ENCODE measurements around the gene UBTD1. TPM values are rescaled to one million over a fixed set of nuclear protein-coding genes. Genes with fewer than 3 reads are reported as not detected.
"Not testable (repeated sequence)": the region's sequence is repeated elsewhere in the genome, so short reads cannot be mapped to it uniquely, and the experiment has no call there.

UBTD1 gene
- total and polyA plus RNA-seq, 12 donors = 1.4 to 24.2 (median 13.4) TPM

GRCh38 chr10:97553575-97554031 lies 54.9 kb downstream of the UBTD1 start:
- Histone ChIP-seq H3K27ac (no peak overlapping the region), H3K4me3 (no peak overlapping the region), H3K9me3 (replicated peaks in 1 of 3) (no peaks in the 10 kb centered on the region), H3K27me3 (no peaks in the 10 kb centered on the region), H3K4me1 (replicated peaks in 1 of 2) (no peaks in the 10 kb centered on the region), H3K36me3 (replicated peaks in 1 of 2) (no peaks in the 10 kb centered on the region)
- intact Hi-C loops (cut with DNase I) = loop anchor here (5.0 kb wide), 1 partner anchor 91 kb away; no protein-coding TSS in a partner anchor
- 17 to 28% (median 21%) methylated on average over 4 to 6 of the region's 6 CpGs for WGBS, 4 donors
- DNase-seq = peak; percentile 67 to 90 (median 76)
- TF ChIP-seq CTCF (IDR thresholded peaks at IDR 0.05) (peak; percentile 40 to 88 (median 84)), POLR2A (IDR thresholded peaks at IDR 0.05) (no peak)

- not testable (repeated sequence) for DNase-seq
Measured at GRCh38 chr10:97554336-97554735, 55.6 kb downstream of the UBTD1 start.

GRCh38 chr10:97555541-97555940 lies 56.8 kb downstream of the UBTD1 start:
- WGBS, 4 donors = 95 to 98% (median 96%) methylated on average over 6 to 8 of the region's 10 CpGs
- intact Hi-C loops (cut with DNase I) = not testable (repeated sequence)

More at GRCh38 chr10:97554336-97554735, 55.6 kb downstream of the UBTD1 start:
- H3K4me1 ChIP-seq (replicated peaks in 1 of 2); H3K9me3 ChIP-seq (replicated peaks in 1 of 3); H3K4me3 ChIP-seq; H3K36me3 ChIP-seq (replicated peaks in 1 of 2); H3K27me3 ChIP-seq; H3K27ac ChIP-seq: not testable (repeated sequence)
- WGBS, 4 donors = 91 to 95% (median 93%) methylated on average over 5 of the region's 5 CpGs
- intact Hi-C loops (cut with DNase I) = loop anchor here (5.0 kb wide), 1 partner anchor 92 kb away; no protein-coding TSS in a partner anchor

GRCh38 chr10:97560731-97561381 lies 62.1 kb downstream of the UBTD1 start:
- H3K9me3 ChIP-seq (replicated peaks in 1 of 3); DNase-seq; H3K4me3 ChIP-seq; H3K4me1 ChIP-seq (replicated peaks in 1 of 2); H3K36me3 ChIP-seq (replicated peaks in 1 of 2); H3K27me3 ChIP-seq; H3K27ac ChIP-seq; intact Hi-C loops (cut with DNase I): not testable (repeated sequence)
- WGBS, 4 donors = 78 to 91% (median 83%) methylated on average over 9 to 17 of the region's 17 CpGs

More at GRCh38 chr10:97555541-97555940, 56.8 kb downstream of the UBTD1 start:
- H3K4me3 ChIP-seq; H3K27ac ChIP-seq; H3K9me3 ChIP-seq (replicated peaks in 1 of 3); H3K27me3 ChIP-seq; H3K36me3 ChIP-seq (replicated peaks in 1 of 2); H3K4me1 ChIP-seq (replicated peaks in 1 of 2); DNase-seq: not testable (repeated sequence)

GRCh38 chr10:97561386-97562077 lies 62.8 kb downstream of the UBTD1 start:
- H3K4me3 ChIP-seq; DNase-seq; H3K4me1 ChIP-seq (replicated peaks in 1 of 2); H3K36me3 ChIP-seq (replicated peaks in 1 of 2); H3K27me3 ChIP-seq; H3K9me3 ChIP-seq (replicated peaks in 1 of 3); intact Hi-C loops (cut with DNase I); H3K27ac ChIP-seq: not testable (repeated sequence)
- WGBS, 4 donors = 88 to 94% (median 92%) methylated on average over 12 of the region's 12 CpGs

- H3K27me3 ChIP-seq; intact Hi-C loops (cut with DNase I); H3K27ac ChIP-seq; H3K4me3 ChIP-seq; H3K36me3 ChIP-seq (replicated peaks in 1 of 2); H3K4me1 ChIP-seq (replicated peaks in 1 of 2); H3K9me3 ChIP-seq (replicated peaks in 1 of 3); DNase-seq: not testable (repeated sequence)
- 91 to 96% (median 95%) methylated on average over 5 of the region's 5 CpGs for WGBS, 4 donors
Measured at GRCh38 chr10:97562329-97562728, 63.6 kb downstream of the UBTD1 start.
